Kidney (tissue), 14 donors: ENCODE data around the gene GBGT1. TPM values are rescaled to one million over a fixed set of nuclear protein-coding genes. Genes with fewer than 3 reads are reported as not detected.

Experiments used
- DNase-seq, 5 donors: peaks; one replicate each; pipeline ENCODE4 v3.0.0-alpha.2; 2013 to 2020
- FAIRE-seq: peaks from 2 replicates; lab custom pipeline; 2012; peaks lifted over from hg19 to GRCh38; lab: Jason Lieb, UNC
- H3K27ac ChIP-seq, 2 donors: one replicate each; pipeline ENCODE4 v1.7.0; 2013; ENCODE audit warnings: low read depth in 2 of 2, low read length in 2 of 2, inconsistent platforms in 1 of 2
- H3K27me3 ChIP-seq: one replicate; pipeline ENCODE4 v1.7.1; 2013; ENCODE audit warnings: low read length, inconsistent platforms; ENCODE audit not compliant: control insufficient read depth, insufficient read depth
- H3K36me3 ChIP-seq, 3 donors: one replicate each; pipeline versions ENCODE4 v1.7.0 to v1.7.1; 2013; ENCODE audit warnings: low read length in 3 of 3, control low read depth in 1 of 3, inconsistent platforms in 1 of 3; ENCODE audit not compliant: insufficient read depth in 3 of 3, control insufficient read depth in 2 of 3
- H3K4me1 ChIP-seq, 3 donors: one replicate each; pipeline versions ENCODE4 v1.7.0 to v1.7.1; 2013; ENCODE audit warnings: low read length in 3 of 3, inconsistent platforms in 1 of 3, low read depth in 1 of 3; ENCODE audit not compliant: control insufficient read depth in 2 of 3, insufficient read depth in 2 of 3
- H3K4me3 ChIP-seq, 3 donors: one replicate each; pipeline versions ENCODE4 v1.7.0 to v1.8.1; 2013; ENCODE audit warnings: low read length in 3 of 3, control low read depth in 1 of 3, inconsistent platforms in 1 of 3
- H3K9ac ChIP-seq, 3 donors: one replicate each; pipeline versions ENCODE4 v1.7.0 to v1.7.1; 2013; ENCODE audit warnings: low read length in 3 of 3, control low read depth in 1 of 3, inconsistent platforms in 1 of 3
- H3K9me3 ChIP-seq, 3 donors: one replicate each; pipeline versions ENCODE4 v1.7.0 to v1.7.1; 2013; ENCODE audit warnings: low read length in 3 of 3, control low read depth in 1 of 3, inconsistent platforms in 1 of 3; ENCODE audit not compliant: control insufficient read depth in 2 of 3, insufficient read depth in 1 of 3
- intact Hi-C: fragments of 100-400 bp; cut with DNase I; formaldehyde crosslinking; loops from one replicate; pipeline ENCODE4 v1.11.1; 2022
- polyA plus RNA-seq: library from polyadenylated mRNA; stranded (reverse); fragments of 350-450 nt; fragmentation: Illumina TruSeq; extraction: RNeasy Lipid Tissue Mini Kit (QIAGEN cat#74804); gene quantifications from one replicate; pipeline ENCODE4 v1.2.3, GENCODE V29; 2014; ENCODE audit warnings: low read depth, low replicate concordance; ENCODE audit not compliant: insufficient read depth
- total RNA-seq: library from RNA; stranded (reverse); fragmentation: NEBNext Ultra II Directional; extraction: Animal tissue kit (Norgen Biotek cat#: 25700); gene quantifications from one replicate; pipeline ENCODE4 v1.2.1, GENCODE V29; 2021
- TF ChIP-seq, protein P1 (sequence below): IDR thresholded peaks from 3 replicates; pipeline ENCODE4 v1.5.1; 2012; ENCODE audit warnings: mild to moderate bottlenecking, moderate library complexity, borderline replicate concordance; ENCODE audit not compliant: insufficient read depth; ENCODE audit errors: extremely low read depth
- donor health status: control.
- donor health status: control.
- donor health status: control.
- donor health status: control.
- donor health status: control.
- donor health status: DM: yes; HTN: yes; CAD: no.
- donor health status: Normal renal cell carcinoma (clear cell type).

Gene GBGT1
- total and polyA plus RNA-seq, 2 donors from 2014 or later, result 7.9 to 21.6 TPM

DNA sequence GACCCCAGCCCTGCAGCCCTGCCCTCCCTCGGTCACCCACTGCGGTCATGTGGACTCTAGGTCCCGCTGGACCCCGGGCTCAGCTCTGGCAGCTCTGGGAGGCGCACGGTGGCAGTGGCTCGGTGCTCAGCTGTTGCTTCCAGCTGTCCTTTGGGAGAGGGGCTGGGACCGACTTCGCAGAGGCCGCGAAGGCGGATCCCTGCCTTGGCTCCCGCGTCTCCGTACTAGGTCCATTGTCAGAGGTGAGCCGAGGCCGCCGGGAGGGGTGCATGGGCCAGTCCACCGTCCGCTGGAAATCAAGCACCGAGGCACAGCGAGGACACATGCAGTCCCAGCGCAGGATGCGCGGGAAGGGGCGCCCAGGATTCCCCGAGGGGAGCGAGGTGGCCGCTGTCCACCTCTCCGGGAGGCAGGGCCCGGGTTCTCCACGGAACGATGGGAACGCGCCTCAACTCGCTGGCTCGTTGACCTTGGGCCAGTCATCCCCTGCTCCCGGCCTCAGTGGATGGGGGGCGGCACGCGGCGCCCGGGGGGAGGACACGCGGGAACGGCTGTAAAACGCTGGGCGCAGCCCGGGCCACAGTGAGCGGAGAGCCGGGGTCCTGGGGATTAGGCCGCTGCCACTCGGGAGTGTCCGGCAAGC is 732 bp downstream of the GBGT1 start:
- Histone ChIP-seq H3K4me3 (peak overlapping the region in 1 of 3 donors; percentile 58), H3K27me3 (no peaks in the 10 kb centered on the region), H3K36me3 (no peaks in the 10 kb centered on the region), H3K27ac (no peak overlapping the region), H3K4me1 (peaks cover 0 to 6% (median 0%) of the 10 kb centered on the region in 3 donors), H3K9ac (peak overlapping the region in 2 of 3 donors; percentile 34 to 38), H3K9me3 (no peaks in the 10 kb centered on the region)
- DNase-seq (peak in 3 of 5 donors; percentile 6 to 80 (median 62)), FAIRE-seq (no peak)
- intact Hi-C loops, result no loop called here
- TF ChIP-seq, protein P1, sequence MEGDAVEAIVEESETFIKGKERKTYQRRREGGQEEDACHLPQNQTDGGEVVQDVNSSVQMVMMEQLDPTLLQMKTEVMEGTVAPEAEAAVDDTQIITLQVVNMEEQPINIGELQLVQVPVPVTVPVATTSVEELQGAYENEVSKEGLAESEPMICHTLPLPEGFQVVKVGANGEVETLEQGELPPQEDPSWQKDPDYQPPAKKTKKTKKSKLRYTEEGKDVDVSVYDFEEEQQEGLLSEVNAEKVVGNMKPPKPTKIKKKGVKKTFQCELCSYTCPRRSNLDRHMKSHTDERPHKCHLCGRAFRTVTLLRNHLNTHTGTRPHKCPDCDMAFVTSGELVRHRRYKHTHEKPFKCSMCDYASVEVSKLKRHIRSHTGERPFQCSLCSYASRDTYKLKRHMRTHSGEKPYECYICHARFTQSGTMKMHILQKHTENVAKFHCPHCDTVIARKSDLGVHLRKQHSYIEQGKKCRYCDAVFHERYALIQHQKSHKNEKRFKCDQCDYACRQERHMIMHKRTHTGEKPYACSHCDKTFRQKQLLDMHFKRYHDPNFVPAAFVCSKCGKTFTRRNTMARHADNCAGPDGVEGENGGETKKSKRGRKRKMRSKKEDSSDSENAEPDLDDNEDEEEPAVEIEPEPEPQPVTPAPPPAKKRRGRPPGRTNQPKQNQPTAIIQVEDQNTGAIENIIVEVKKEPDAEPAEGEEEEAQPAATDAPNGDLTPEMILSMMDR, result no peak

DNA sequence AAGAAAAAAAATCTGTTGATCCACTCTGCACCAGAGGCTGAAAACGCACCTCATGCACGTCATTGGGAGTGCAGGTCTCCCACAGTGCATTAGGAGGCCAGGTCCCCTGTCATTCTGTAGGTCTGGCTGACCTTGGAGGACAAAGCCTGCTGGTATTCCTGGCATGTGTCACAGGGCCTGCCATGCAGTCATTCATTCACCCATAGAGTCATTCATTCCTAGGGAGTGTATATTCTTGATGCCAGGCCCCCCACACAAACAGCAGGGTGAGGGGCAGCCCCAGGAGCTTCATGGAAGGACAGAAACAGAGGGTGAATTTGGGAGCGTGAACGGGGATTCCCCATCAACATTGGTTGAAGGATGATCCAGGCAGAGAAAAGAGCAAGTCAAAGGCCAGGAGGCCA is 2.2 kb downstream of the GBGT1 start:
- H3K9ac ChIP-seq, result no peak overlapping the region
- intact Hi-C loops, result no loop called here
- H3K9me3 ChIP-seq, result no peaks in the 10 kb centered on the region
- H3K27ac ChIP-seq, result no peak overlapping the region
- H3K4me3 ChIP-seq, result no peak overlapping the region
- no peaks in the 10 kb centered on the region for H3K36me3 ChIP-seq
- FAIRE-seq (no peak), DNase-seq (peak in 1 of 5 donors; percentile 31)
- peaks cover 0 to 6% (median 0%) of the 10 kb centered on the region in 3 donors for H3K4me1 ChIP-seq
- TF ChIP-seq, protein P1, result no peak
- H3K27me3 ChIP-seq, result no peaks in the 10 kb centered on the region

DNA sequence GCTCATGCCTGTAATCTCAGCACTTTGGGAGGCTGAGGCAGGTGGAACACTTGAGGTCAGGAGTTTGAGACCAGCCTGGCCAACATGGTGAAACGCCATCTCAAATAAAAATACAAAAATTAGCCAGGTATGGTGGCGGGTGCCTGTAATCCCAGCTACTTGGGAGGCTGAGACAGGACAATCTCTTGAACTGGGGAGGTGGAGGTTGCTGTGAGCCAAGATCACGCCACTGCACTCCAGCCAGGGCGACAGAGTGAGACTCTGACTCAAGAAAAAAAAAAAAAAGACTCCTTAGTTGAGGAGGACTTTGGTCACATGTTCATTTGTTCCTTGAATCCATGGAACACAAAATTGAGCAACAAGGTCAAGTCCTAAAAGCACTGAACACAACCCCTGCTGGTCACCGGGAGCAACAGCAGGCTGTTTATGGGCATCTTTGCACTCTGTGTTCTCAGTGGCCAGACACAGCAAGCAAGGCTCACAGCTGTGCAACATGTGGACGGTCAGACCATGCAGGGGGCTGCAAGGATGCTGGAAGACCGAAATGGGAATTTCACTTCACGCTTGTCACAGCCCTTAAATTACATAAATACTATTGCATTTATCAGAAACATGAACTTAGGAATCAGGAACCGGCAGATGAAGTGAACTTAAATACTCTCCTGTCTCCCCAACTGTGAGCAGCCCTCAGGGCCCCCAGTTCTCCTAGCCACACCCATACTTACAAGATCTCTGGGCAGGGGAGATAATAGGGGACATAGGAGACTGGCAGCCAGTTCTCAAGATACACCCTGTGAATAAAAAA is 2.8 kb downstream of the GBGT1 start:
- DNase-seq (peak; percentile 34 to 89 (median 55)), FAIRE-seq (no peak)
- H3K36me3 ChIP-seq, result no peaks in the 10 kb centered on the region
- no peaks in the 10 kb centered on the region for H3K9me3 ChIP-seq
- no peaks in the 10 kb centered on the region for H3K27me3 ChIP-seq
- H3K27ac ChIP-seq, result no peak overlapping the region
- H3K9ac ChIP-seq, result no peak overlapping the region
- TF ChIP-seq, protein P1, result peak; percentile 76
- H3K4me1 ChIP-seq, result peaks cover 0 to 6% (median 0%) of the 10 kb centered on the region in 3 donors
- no peak overlapping the region for H3K4me3 ChIP-seq
- intact Hi-C loops, result no loop called here
